Parathyroid adenoma (tissue), 2 donors: Measurements from ENCODE around the gene DISC1.

ENCODE experiments used
- H2AFZ ChIP-seq: fragments of 300-600 bp; sonication (generic); one replicate; pipeline ENCODE4 v1.7.0; 2017; ENCODE audit warnings: antibody characterized with exemption, mild to moderate bottlenecking
- H3K27ac ChIP-seq: fragments of 300-600 bp; sonication (generic); one replicate; pipeline ENCODE4 v1.7.0; 2017
- H3K27me3 ChIP-seq: fragments of 300-600 bp; sonication (generic); one replicate; pipeline ENCODE4 v1.7.0; 2017; ENCODE audit warnings: low read length; ENCODE audit not compliant: control insufficient read depth, insufficient read depth
- H3K36me3 ChIP-seq: fragments of 300-600 bp; sonication (generic); one replicate; pipeline ENCODE4 v1.7.0; 2017; ENCODE audit warnings: low read length; ENCODE audit not compliant: control insufficient read depth, insufficient read depth
- H3K4me1 ChIP-seq: fragments of 300-600 bp; sonication (generic); one replicate; pipeline ENCODE4 v1.7.0; 2017; ENCODE audit warnings: control low read depth
- H3K4me2 ChIP-seq: fragments of 300-600 bp; sonication (generic); one replicate; pipeline ENCODE4 v1.7.0; 2017; ENCODE audit warnings: low read length
- H3K4me3 ChIP-seq: fragments of 300-600 bp; sonication (generic); one replicate; pipeline ENCODE4 v1.7.0; 2017; ENCODE audit warnings: low read depth, low read length
- H3K79me2 ChIP-seq: fragments of 300-600 bp; sonication (generic); one replicate; pipeline ENCODE4 v1.7.0; 2017; ENCODE audit warnings: control low read depth
- H3K9ac ChIP-seq: fragments of 300-600 bp; sonication (generic); one replicate; pipeline ENCODE4 v1.7.0; 2017; ENCODE audit warnings: mild to moderate bottlenecking
- H3K9me3 ChIP-seq: fragments of 300-600 bp; sonication (generic); one replicate; pipeline ENCODE4 v1.7.0; 2017; ENCODE audit warnings: low read length; ENCODE audit not compliant: control insufficient read depth
- CTCF ChIP-seq: fragments of 300-600 bp; sonication (generic); IDR thresholded peaks from one replicate; pipeline ENCODE4 v1.7.0; 2017; ENCODE audit warnings: antibody characterized with exemption, mild to moderate bottlenecking
- donor health status: primary hyperparathyroidism.

DISC1 gene

GRCh38 chr1:231610388-231610787 lies 16.2 kb upstream of the DISC1 start:
- Histone ChIP-seq H2AFZ (no peak overlapping the region), H3K9ac (no peak overlapping the region), H3K4me2 (no peak overlapping the region), H3K9me3 (no peaks in the 10 kb centered on the region), H3K79me2 (no peaks in the 10 kb centered on the region), H3K27ac (no peak overlapping the region), H3K4me1 (no peaks in the 10 kb centered on the region), H3K4me3 (no peak overlapping the region), H3K27me3 (no peaks in the 10 kb centered on the region), H3K36me3 (no peaks in the 10 kb centered on the region)
- no peak for TF ChIP-seq CTCF

DNA sequence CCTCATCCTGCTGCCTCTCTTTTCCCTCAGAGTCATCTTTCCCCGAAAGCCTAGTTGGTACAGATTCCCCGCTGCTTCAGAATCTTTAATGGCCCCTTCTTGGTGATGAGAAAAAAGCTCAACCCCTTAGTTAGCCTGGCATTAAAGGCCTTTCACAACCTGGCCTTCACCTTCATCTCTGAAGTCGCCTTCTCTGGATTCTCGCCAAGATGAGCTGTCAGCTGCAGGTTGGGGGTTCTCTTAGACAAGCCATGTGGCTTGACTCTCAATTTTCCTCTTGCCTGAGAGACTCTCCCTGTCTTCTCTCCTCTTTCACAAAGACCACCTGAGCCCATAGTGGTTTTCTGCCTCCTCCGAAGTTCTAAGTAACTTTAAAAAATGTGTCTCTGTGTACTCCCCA lies 15.5 kb upstream of the DISC1 start:
- Histone ChIP-seq H3K27ac (no peak overlapping the region), H3K4me1 (no peaks in the 10 kb centered on the region), H3K27me3 (no peaks in the 10 kb centered on the region), H3K36me3 (no peaks in the 10 kb centered on the region), H3K9ac (no peak overlapping the region), H3K4me3 (no peak overlapping the region), H2AFZ (no peak overlapping the region), H3K4me2 (no peak overlapping the region), H3K9me3 (no peaks in the 10 kb centered on the region), H3K79me2 (no peaks in the 10 kb centered on the region)
- TF ChIP-seq CTCF, result no peak

DNA sequence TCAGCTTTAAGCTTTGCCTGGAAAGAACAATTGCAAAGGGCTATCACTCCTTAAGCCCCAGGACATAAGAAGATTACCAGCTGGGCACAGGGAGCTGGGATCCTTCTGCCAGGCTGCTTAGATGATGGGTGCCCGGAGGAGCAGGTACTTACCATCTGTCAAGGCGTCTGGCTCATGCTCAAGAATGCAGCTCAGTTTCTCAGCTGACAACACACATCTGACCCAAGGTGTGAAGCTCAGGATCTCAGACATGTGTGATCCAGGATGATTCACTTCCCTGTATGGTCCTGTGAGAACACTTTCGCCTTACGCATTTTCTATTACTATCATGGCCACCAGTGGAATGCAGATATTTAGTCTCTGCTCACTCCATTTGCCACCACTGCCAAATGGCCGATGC lies 14.7 kb upstream of the DISC1 start:
- no peak for TF ChIP-seq CTCF
- no peaks in the 10 kb centered on the region for H3K36me3 ChIP-seq
- no peaks in the 10 kb centered on the region for H3K9me3 ChIP-seq
- no peak overlapping the region for H2AFZ ChIP-seq
- no peaks in the 10 kb centered on the region for H3K27me3 ChIP-seq
- no peak overlapping the region for H3K9ac ChIP-seq
- no peak overlapping the region for H3K4me3 ChIP-seq
- no peaks in the 10 kb centered on the region for H3K4me1 ChIP-seq
- H3K4me2 ChIP-seq, result no peak overlapping the region
- no peaks in the 10 kb centered on the region for H3K79me2 ChIP-seq
- no peak overlapping the region for H3K27ac ChIP-seq

DNA sequence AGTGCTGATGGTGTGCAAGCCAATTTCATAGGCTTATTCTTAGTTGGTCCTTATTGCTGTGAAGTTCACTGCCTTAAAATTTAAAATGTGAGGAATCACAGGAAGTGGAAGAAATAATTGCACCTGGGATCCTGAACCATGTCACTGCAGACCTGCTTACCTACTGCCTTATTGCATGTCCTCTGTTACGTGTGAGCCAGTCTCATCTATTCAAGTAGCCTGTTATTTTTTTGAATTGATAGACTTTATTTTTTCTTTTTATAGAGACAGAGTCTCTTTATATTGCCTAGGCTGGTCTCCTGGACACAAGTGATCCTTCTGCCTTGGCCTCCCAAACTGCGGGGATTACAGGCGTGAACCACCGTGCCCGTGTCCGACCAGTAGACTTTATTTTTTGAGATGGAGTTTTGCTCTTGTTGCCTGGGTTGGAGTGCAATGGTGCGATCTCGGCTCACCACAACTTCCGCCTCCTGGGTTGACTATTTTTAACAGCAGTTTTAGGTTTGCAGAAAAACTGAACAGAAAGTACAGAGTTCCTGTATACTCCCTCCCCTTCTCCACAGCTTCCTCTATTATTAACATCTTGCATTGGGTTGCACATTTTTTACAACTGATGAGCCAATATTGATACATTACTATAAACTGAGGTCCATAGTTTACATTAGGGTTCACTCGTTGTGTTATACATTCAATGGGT lies 14.0 kb upstream of the DISC1 start:
- TF ChIP-seq CTCF, result no peak
- Histone ChIP-seq H3K4me1 (no peaks in the 10 kb centered on the region), H3K9me3 (no peaks in the 10 kb centered on the region), H3K9ac (no peak overlapping the region), H3K4me3 (no peak overlapping the region), H3K79me2 (no peaks in the 10 kb centered on the region), H3K36me3 (no peaks in the 10 kb centered on the region), H3K27me3 (no peaks in the 10 kb centered on the region), H3K4me2 (no peak overlapping the region), H3K27ac (no peak overlapping the region), H2AFZ (no peak overlapping the region)
